ENCODE measurements around the gene CFAP74. TPM values are rescaled to one million over a fixed set of nuclear protein-coding genes. Genes with fewer than 3 reads are reported as not detected.

CFAP74 gene
- total and polyA plus RNA-seq, 8 donors = 0.23 to 4.7 (median 2.8) TPM

DNA sequence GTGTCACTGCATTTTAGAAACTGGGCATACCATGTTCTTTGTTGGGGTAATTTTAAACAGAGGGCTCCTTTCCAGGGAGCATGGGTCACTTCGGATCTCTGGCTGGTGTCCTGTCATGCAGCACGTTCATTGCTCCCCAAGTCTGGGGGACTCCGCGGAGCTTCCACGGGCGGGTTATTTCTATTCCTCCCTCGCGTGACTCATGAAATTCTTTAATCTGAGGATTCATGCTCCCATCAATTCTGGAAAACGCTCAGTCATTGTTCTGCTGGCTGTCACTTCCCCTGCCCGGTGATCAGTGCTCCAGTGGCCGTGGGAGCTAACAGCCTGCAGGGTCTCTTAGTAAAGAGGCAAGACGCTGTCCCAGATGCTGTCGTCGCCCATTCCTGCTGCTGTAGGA, 28.1 kb downstream of the CFAP74 start:
- H3K9me3 ChIP-seq = peaks cover 0 to 1% of the 10 kb centered on the region in 2 donors
- no peak overlapping the region for H3K4me3 ChIP-seq
- DNase-seq = peak in 1 of 4 donors; percentile 25
- intact Hi-C loops (cut with DNase I) = no loop called here
- ATAC-seq = no peak
- no peak overlapping the region for H3K27ac ChIP-seq
- TF ChIP-seq, protein P1, sequence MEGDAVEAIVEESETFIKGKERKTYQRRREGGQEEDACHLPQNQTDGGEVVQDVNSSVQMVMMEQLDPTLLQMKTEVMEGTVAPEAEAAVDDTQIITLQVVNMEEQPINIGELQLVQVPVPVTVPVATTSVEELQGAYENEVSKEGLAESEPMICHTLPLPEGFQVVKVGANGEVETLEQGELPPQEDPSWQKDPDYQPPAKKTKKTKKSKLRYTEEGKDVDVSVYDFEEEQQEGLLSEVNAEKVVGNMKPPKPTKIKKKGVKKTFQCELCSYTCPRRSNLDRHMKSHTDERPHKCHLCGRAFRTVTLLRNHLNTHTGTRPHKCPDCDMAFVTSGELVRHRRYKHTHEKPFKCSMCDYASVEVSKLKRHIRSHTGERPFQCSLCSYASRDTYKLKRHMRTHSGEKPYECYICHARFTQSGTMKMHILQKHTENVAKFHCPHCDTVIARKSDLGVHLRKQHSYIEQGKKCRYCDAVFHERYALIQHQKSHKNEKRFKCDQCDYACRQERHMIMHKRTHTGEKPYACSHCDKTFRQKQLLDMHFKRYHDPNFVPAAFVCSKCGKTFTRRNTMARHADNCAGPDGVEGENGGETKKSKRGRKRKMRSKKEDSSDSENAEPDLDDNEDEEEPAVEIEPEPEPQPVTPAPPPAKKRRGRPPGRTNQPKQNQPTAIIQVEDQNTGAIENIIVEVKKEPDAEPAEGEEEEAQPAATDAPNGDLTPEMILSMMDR (IDR thresholded peaks at IDR 0.05) = no peak
- H3K27me3 ChIP-seq = peaks cover 0 to 39% of the 10 kb centered on the region in 2 donors
- no peaks in the 10 kb centered on the region for H3K4me1 ChIP-seq
- H3K36me3 ChIP-seq = no peaks in the 10 kb centered on the region

DNA sequence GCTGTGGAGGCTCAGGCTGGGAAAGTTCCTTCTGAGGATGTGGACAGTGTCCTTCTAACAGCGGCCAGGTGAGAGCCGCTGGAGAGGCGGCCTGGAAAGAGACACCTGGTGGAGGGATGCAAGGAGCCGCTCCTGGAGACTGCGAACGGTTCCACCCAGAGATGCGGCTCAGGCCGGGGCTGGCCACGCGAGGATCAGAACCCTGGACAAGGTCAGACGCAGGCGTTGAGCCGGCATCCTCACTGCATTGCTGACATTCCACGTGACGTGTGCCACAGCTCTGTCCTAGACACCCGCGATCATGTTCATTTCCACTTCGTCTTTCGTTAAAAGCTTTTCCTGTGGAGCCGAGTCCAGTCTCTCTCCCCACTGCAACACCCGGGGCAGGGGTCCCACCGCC, 28.8 kb downstream of the CFAP74 start:
- Histone ChIP-seq H3K4me1 (no peaks in the 10 kb centered on the region), H3K36me3 (no peaks in the 10 kb centered on the region), H3K27me3 (peaks cover 0 to 39% of the 10 kb centered on the region in 2 donors), H3K27ac (no peak overlapping the region), H3K9me3 (peaks cover 0 to 1% of the 10 kb centered on the region in 2 donors), H3K4me3 (no peak overlapping the region)
- TF ChIP-seq, protein P1 (IDR thresholded peaks at IDR 0.05) = no peak
- ATAC-seq (no peak), DNase-seq (peak in 1 of 4 donors; percentile 67)
- intact Hi-C loops (cut with DNase I) = no loop called here

DNA sequence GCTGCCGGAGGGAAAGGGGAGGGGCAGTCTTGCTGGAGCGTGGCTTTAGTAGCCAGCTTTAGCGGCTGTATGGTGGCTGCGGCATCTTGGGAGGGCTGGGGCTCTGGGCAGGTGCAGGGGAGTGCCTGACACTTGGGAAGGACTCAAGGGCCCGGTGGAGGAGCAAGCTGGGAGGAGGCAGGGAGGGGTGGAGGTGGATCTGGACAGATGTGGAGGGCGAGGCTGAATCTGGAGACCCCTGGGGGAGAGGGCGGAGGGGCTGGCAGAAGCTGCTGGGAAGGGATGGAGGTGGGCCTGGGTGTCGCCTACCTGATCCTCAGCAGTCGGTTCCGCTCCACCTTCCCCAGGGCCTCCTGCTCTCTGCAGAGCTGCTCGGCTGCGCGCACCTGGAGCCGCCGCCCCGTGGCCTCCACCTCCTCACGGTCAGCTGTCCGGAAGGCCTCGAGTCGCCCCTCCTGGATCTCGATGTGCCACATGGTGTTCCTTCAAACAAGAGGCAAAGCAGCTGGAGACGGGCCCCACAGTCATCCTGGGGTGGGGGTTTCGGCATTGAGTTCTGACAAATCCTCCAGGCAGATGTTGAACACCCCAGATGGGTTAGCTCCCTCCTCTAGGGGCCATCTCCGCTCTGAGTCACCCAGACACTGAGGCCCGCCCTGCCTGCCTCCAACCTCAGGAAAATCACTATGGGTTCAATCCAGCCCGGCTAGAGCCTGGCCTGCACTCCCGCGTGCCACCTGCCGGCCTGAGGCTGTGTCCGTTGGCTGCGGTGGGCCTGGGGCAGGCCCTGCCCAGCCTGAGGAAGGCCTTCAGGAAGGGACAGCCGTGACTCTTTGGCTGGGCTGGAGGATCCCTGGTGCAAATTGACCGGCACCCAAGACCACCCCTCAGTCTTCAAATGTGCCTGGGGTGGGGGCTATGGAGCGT, 29.6 kb downstream of the CFAP74 start:
- Histone ChIP-seq H3K27ac (no peak overlapping the region), H3K4me1 (no peaks in the 10 kb centered on the region), H3K9me3 (peaks cover 0 to 1% of the 10 kb centered on the region in 2 donors), H3K36me3 (no peaks in the 10 kb centered on the region), H3K4me3 (no peak overlapping the region), H3K27me3 (peaks cover 0 to 39% of the 10 kb centered on the region in 2 donors)
- TF ChIP-seq, protein P1 (IDR thresholded peaks at IDR 0.05) = no peak
- ATAC-seq (no peak), DNase-seq (no peak)
- intact Hi-C loops (cut with DNase I) = no loop called here

DNA sequence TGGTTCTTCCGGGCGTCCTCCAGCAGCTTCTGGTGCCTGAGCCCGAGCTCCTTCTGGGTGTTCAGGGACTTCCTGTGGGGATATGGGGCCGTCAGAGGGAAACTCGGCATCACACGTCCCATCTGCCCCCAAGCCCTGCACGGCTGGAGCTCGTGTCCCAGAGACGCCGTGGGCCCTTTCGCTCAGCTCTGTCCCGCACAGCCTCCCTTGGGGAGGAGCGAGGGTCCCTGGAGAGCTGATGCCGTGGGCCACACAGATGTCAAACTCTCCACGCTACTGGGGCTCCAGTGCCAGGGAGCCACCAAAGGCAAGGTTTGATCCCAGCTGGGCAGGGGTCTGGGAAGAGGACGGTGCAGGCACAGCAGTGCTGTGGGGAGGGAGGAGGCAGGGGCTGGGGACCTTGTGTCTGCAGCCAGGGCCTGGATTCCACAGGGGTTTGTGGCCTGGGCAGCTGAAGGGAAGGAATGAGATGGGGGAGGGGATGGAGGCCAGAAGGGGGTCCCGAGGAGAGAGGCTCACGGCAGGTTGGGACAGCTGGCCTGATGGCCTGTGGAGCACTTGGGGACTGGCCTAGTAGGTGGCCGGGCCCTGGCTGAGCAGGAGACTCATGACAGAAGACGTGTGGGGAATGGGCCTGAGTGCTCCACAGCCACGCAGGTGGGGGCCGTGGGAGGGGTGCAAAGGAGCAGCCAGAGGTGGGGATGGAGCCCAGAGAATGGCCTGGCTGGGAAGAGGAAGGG, 30.4 kb downstream of the CFAP74 start:
- H3K9me3 ChIP-seq = peaks cover 0 to 1% of the 10 kb centered on the region in 2 donors
- TF ChIP-seq, protein P1 (IDR thresholded peaks at IDR 0.05) = no peak
- DNase-seq (peak in 1 of 4 donors; percentile 46), ATAC-seq (no peak)
- intact Hi-C loops (cut with DNase I) = no loop called here
- peaks cover 0 to 46% of the 10 kb centered on the region in 2 donors for H3K27me3 ChIP-seq
- no peaks in the 10 kb centered on the region for H3K36me3 ChIP-seq
- H3K4me1 ChIP-seq = no peaks in the 10 kb centered on the region
- H3K4me3 ChIP-seq = no peak overlapping the region
- no peak overlapping the region for H3K27ac ChIP-seq

DNA sequence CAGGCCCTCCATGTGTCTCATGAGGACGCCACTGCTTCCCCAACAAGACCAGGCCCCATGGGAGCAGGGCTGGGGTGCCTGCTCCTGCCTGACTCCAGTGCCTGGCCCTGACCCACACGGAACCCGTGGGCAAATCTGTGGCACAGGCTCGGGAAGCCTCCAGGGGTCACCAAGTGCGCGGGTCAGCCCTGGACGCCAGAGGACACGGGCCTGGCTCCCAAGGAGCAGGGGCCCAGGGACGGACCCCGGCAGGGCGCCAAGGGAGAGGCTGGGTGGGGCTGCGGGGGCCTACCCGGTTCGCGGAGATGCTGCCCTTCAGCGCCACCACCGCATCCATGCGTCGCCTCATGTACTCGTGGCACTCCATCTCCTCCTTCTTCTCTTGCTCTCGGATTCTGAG, 31.9 kb downstream of the CFAP74 start:
- no peak for ATAC-seq
- H3K27me3 ChIP-seq = peaks cover 0 to 59% of the 10 kb centered on the region in 2 donors

More for the DNA sequence above, 31.9 kb downstream of the CFAP74 start:
- peak in 1 of 4 donors; percentile 73 for DNase-seq
- Histone ChIP-seq H3K4me1 (no peaks in the 10 kb centered on the region), H3K27ac (no peak overlapping the region), H3K4me3 (no peak overlapping the region), H3K36me3 (no peaks in the 10 kb centered on the region), H3K9me3 (peaks cover 0 to 1% of the 10 kb centered on the region in 2 donors)
- intact Hi-C loops (cut with DNase I) = no loop called here
- TF ChIP-seq, protein P1 (IDR thresholded peaks at IDR 0.05) = no peak
